ENCODE data around the gene GFPT2.

- TF ChIP-seq POLR2AphosphoS5 (IDR thresholded peaks at IDR 0.05; ENCODE audit: borderline replicate concordance, low read depth, low read length) (no peak), EZH2 (IDR thresholded peaks at IDR 0.05) (no peak), FOXP2 (optimal IDR thresholded peaks at IDR 0.05; ENCODE audit: control extremely low read depth, extremely low read length, insufficient read depth) (no peak)
Observed at GRCh38 chr5:180259260-180259611, 93.9 kb downstream of the GFPT2 start.

All from SK-N-MC (cell line).